Thyroid gland (tissue), 4 donors: ENCODE data around the gene CERKL. TPM values are rescaled to one million over a fixed set of nuclear protein-coding genes. Genes with fewer than 3 reads are reported as not detected.

Experiments used
- DNase-seq, 2 donors: peaks; one replicate each; pipeline ENCODE4 v3.0.0-alpha.2; 2019
- H3K27ac ChIP-seq, 3 donors: fragments of 200-600 bp; sonication (generic); 1 replicate in 2 of 3; 2 replicates in 1 of 3; pipeline ENCODE4 v1.5.1; 2016 to 2019; ENCODE audit warnings: mild to moderate bottlenecking in 1 of 3, moderate library complexity in 1 of 3
- H3K27me3 ChIP-seq: fragments of 200-600 bp; sonication (generic); one replicate; pipeline ENCODE4 v1.5.1; 2019
- H3K36me3 ChIP-seq, 2 donors: fragments of 200-600 bp; sonication (generic); one replicate each; pipeline ENCODE4 v1.5.1; 2016 to 2019
- H3K4me1 ChIP-seq, 2 donors: fragments of 200-600 bp; sonication (generic); one replicate each; pipeline ENCODE4 v1.5.1; 2017 to 2019
- H3K4me3 ChIP-seq, 3 donors: fragments of 200-600 bp; sonication (generic); replicated peaks in 1 of 3; 1 replicate in 2 of 3; 2 replicates in 1 of 3; pipeline ENCODE4 v1.5.1; 2016; ENCODE audit warnings: mild to moderate bottlenecking in 1 of 3
- H3K9me3 ChIP-seq: fragments of 200-600 bp; sonication (generic); one replicate; pipeline ENCODE4 v1.5.1; 2017
- POLR2A ChIP-seq, 2 donors: fragments of 450-650 bp; IDR thresholded peaks; one replicate each; pipeline ENCODE4 v1.6.1; 2017; ENCODE audit warnings: antibody characterized with exemption in 2 of 2, mild to moderate bottlenecking in 2 of 2, moderate library complexity in 1 of 2
- WGBS, 2 donors: methylation state at CpG; one replicate each; pipeline ENCODE4 v1.1.5; 2017; 5-methylcytosine and 5-hydroxymethylcytosine counted together
- intact Hi-C: fragments of 100-400 bp; cut with DNase I; formaldehyde crosslinking; loops from one replicate; pipeline ENCODE4 v1.15.1; 2023
- total RNA-seq, 4 donors: library from RNA; depleted of rRNA; stranded (reverse); fragments of >200 nt; gene quantifications; one replicate each; pipeline ENCODE4 v1.2.3, GENCODE V29; 2016
- TF ChIP-seq, protein P1 (sequence below), 6 experiments: fragments of 200-600 bp in 3 of 6; fragments of 450-650 bp in 3 of 6; sonication (generic) in 3 of 6; IDR thresholded peaks; one replicate each; pipeline ENCODE4 v1.5.1; 2016 to 2019; ENCODE audit warnings: antibody characterized with exemption in 6 of 6, mild to moderate bottlenecking in 2 of 6, inconsistent platforms in 1 of 6, moderate library complexity in 1 of 6

The CERKL gene
- total RNA-seq, 4 donors from 2014 or later, result not detected

DNA sequence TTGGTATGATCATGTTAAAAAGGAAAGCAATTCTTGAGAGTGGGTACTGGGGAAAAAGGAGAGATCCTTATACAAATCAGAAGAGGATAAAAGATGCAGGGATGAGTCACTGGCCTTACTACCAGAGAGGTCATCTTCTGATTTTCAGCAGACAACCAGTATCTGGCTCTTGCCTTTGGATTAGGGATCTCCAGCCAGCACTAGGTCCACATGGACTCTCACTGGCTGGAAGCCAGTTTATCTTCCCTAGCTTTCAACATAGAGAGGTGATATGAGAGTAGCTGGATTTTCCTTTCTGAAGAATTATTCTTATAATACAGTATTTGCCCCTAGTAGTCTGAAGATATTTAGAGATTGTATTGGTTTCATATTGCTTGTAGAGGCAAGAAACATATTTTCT is 30.2 kb downstream of the CERKL start:
- TF ChIP-seq, protein P1, sequence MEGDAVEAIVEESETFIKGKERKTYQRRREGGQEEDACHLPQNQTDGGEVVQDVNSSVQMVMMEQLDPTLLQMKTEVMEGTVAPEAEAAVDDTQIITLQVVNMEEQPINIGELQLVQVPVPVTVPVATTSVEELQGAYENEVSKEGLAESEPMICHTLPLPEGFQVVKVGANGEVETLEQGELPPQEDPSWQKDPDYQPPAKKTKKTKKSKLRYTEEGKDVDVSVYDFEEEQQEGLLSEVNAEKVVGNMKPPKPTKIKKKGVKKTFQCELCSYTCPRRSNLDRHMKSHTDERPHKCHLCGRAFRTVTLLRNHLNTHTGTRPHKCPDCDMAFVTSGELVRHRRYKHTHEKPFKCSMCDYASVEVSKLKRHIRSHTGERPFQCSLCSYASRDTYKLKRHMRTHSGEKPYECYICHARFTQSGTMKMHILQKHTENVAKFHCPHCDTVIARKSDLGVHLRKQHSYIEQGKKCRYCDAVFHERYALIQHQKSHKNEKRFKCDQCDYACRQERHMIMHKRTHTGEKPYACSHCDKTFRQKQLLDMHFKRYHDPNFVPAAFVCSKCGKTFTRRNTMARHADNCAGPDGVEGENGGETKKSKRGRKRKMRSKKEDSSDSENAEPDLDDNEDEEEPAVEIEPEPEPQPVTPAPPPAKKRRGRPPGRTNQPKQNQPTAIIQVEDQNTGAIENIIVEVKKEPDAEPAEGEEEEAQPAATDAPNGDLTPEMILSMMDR (IDR thresholded peaks at IDR 0.05), result no peak
- TF ChIP-seq POLR2A (IDR thresholded peaks at IDR 0.05), result no peak
- intact Hi-C loops, result no loop called here
- DNase-seq, result no peak

DNA sequence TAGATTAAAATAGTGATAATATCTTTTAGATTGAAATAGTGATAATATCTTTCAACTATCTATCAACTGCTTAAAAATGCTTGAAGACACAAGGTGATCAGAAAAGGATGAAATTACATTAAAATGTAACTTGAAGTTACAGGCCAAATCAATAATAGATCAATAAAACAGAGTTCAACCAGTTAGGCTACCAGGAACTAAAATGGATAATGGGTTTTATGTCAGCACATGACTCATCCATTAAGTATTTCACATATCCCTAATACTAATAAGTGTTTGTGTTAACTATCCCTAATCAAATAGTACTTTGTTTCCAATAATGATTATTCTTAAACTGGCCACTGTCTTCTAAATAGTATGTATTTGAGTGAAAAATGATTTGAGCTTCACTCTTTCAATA is 33.7 kb downstream of the CERKL start:
- no peaks in the 10 kb centered on the region for H3K9me3 ChIP-seq
- DNase-seq, result no peak
- no peaks in the 10 kb centered on the region for H3K4me1 ChIP-seq
- no peaks in the 10 kb centered on the region for H3K36me3 ChIP-seq
- intact Hi-C loops, result no loop called here
- no peaks in the 10 kb centered on the region for H3K27me3 ChIP-seq
- TF ChIP-seq POLR2A (IDR thresholded peaks at IDR 0.05), result no peak
- TF ChIP-seq, protein P1 (IDR thresholded peaks at IDR 0.05), result no peak
- no peak overlapping the region for H3K27ac ChIP-seq
- H3K4me3 ChIP-seq, result no peak overlapping the region

More for the DNA sequence above, 30.2 kb downstream of the CERKL start:
- Histone ChIP-seq H3K4me3 (no peak overlapping the region), H3K4me1 (no peaks in the 10 kb centered on the region), H3K27me3 (no peaks in the 10 kb centered on the region), H3K27ac (no peak overlapping the region), H3K36me3 (no peaks in the 10 kb centered on the region), H3K9me3 (no peaks in the 10 kb centered on the region)

DNA sequence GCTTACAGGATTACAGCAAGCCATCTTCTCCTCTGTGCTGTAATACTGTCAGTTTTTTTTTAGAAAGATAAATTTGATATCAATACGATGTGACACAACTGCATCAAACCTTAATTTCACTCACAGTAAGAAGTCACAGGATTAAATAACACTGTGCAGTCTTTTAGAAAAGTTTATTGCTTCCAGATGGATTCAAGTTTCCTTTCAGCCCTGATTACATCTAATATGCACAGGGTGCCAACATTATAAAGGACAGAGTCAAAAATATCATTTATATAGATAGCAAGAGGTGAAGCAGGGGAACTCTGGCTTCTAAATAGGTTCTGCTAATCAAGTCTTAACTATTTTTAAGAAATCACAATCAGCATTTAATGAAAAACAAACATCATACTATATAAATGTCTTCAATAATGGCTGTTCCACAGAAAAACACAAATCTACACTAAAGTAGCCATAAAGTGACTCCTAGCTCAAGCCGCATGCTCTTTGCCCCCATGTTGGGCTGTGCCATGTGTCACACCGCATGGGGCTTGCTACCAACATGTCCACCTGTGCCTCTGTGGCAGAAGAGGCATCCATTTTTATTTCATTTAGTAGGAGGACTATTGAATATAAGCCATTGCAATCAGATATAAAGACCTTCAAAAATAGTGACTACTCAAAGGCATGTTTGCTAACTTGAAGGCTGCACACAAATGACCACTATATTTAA is 35.0 kb downstream of the CERKL start:
- H3K36me3 ChIP-seq, result no peaks in the 10 kb centered on the region
- no peaks in the 10 kb centered on the region for H3K27me3 ChIP-seq
- intact Hi-C loops, result no loop called here
- DNase-seq, result no peak
- no peak overlapping the region for H3K27ac ChIP-seq
- H3K4me1 ChIP-seq, result no peaks in the 10 kb centered on the region
- WGBS, 2 donors, result 87 to 88% methylated on average over 3 of the region's 3 CpGs
- no peak for TF ChIP-seq POLR2A (IDR thresholded peaks at IDR 0.05)
- TF ChIP-seq, protein P1 (IDR thresholded peaks at IDR 0.05), result no peak
- H3K9me3 ChIP-seq, result no peaks in the 10 kb centered on the region
- no peak overlapping the region for H3K4me3 ChIP-seq

DNA sequence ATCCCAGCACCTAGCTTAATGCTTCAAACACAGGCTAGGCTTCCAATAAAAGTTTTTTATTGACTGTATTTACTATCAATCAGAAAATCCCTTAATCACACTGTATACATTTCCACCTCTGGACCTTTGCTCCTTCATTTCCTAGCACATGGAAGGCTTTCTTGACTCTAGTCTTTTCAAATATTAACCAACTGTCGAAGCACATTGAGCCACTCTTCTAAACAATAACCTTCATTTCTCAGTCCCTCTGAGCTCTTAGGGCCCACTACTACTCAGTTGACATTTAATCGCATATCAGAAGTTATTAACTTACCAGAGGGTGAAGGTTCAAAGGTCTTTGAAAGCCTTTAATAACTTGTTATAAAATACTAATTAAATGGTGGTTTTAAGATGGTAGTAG is 37.4 kb downstream of the CERKL start:
- Histone ChIP-seq H3K4me3 (no peak overlapping the region), H3K36me3 (no peaks in the 10 kb centered on the region), H3K27me3 (no peaks in the 10 kb centered on the region), H3K4me1 (no peaks in the 10 kb centered on the region), H3K27ac (no peak overlapping the region), H3K9me3 (no peaks in the 10 kb centered on the region)
- intact Hi-C loops, result no loop called here
- 89 to 95% methylated on average over 2 of the region's 2 CpGs for WGBS, 2 donors
- TF ChIP-seq, protein P1 (IDR thresholded peaks at IDR 0.05), result no peak
- TF ChIP-seq POLR2A (IDR thresholded peaks at IDR 0.05), result no peak
- DNase-seq, result no peak

DNA sequence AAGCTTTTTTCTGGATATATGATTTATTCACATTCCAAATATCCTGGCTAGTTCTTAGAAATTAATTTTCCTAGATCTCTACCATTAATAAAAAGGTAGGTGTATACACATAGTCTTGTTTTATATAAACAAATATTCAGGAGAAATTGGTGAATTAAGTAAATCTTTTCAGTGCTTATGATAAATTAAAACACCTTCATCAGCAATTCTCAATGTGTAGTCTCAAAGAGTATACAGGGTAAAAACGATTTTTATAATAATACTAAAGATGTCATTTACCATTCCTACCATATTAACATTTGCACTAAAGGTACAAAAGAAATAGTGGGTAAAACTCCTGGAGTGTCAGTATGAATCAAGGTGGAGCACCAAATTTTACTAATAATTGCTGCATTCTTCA is 40.2 kb downstream of the CERKL start:
- TF ChIP-seq, protein P1 (IDR thresholded peaks at IDR 0.05), result no peak
- no peak for TF ChIP-seq POLR2A (IDR thresholded peaks at IDR 0.05)
- no peaks in the 10 kb centered on the region for H3K9me3 ChIP-seq
- H3K27ac ChIP-seq, result no peak overlapping the region
- H3K4me1 ChIP-seq, result no peaks in the 10 kb centered on the region
- H3K36me3 ChIP-seq, result no peaks in the 10 kb centered on the region
- intact Hi-C loops, result no loop called here
- no peak overlapping the region for H3K4me3 ChIP-seq
- H3K27me3 ChIP-seq, result no peaks in the 10 kb centered on the region
- DNase-seq, result no peak
- 75 to 82% methylated on average over 1 of the region's 1 CpG for WGBS, 2 donors
